Cardiac fibroblast (primary cell): Measurements from ENCODE around the gene LRP8.

Experiments used
- DNase-seq, 2 donors: peaks; one replicate each; pipeline versions ENCODE4 v3.0.0 to v3.0.0-alpha.2; 2010; ENCODE audit warnings: low read depth in 2 of 2
- H3K4me3 ChIP-seq, 2 donors: replicated peaks in 1 of 2; 1 replicate in 1 of 2; 2 replicates in 1 of 2; pipeline ENCODE4 v1.5.1; 2011; ENCODE audit warnings: low read depth in 2 of 2, low read length in 2 of 2, mild to moderate bottlenecking in 2 of 2, moderate library complexity in 1 of 2
- CTCF ChIP-seq: IDR thresholded peaks from one replicate; pipeline ENCODE4 v1.5.1; 2011; ENCODE audit warnings: low read depth, mild to moderate bottlenecking, low read length, inconsistent platforms

Gene LRP8

GRCh38 chr1:53328541-53329499 lies 950 bp upstream of the LRP8 start:
- no peak for DNase-seq
- no peak for TF ChIP-seq CTCF
- peak overlapping the region in 1 of 2 donors; percentile 57 for H3K4me3 ChIP-seq

GRCh38 chr1:53327182-53327913 lies 522 bp downstream of the LRP8 start:
- TF ChIP-seq CTCF = no peak
- peak overlapping the region; percentile 77 to 87 for H3K4me3 ChIP-seq
- peak; percentile 27 to 32 for DNase-seq

- DNase-seq = peak in 1 of 2 donors; percentile 26
- no peak for TF ChIP-seq CTCF
- peak overlapping the region; percentile 77 to 87 for H3K4me3 ChIP-seq
Measured at GRCh38 chr1:53326598-53327181, 1.2 kb downstream of the LRP8 start.

GRCh38 chr1:53326088-53326597 lies 1.7 kb downstream of the LRP8 start:
- peak; percentile 88 to 91 for DNase-seq
- no peak for TF ChIP-seq CTCF
- peak overlapping the region; percentile 77 to 87 for H3K4me3 ChIP-seq

- no peak for DNase-seq
- peak overlapping the region; percentile 77 to 87 for H3K4me3 ChIP-seq
- TF ChIP-seq CTCF = no peak
Measured at GRCh38 chr1:53325326-53326087, 2.4 kb downstream of the LRP8 start.
